ENCODE data around the gene ABCA2. TPM values are rescaled to one million over a fixed set of nuclear protein-coding genes. Genes with fewer than 3 reads are reported as not detected.

ABCA2 gene
- total and polyA plus RNA-seq, 4 donors = 2.9 to 15.2 (median 12.3) TPM

GRCh38 chr9:137073992-137074399 is 46.0 kb upstream of the ABCA2 start:
- no peak overlapping the region for H3K4me3 ChIP-seq (ENCODE audit: low read depth in 1 of 3, low read length in 3 of 3)
- H3K9ac ChIP-seq (ENCODE audit: low read depth in 1 of 2, low read length in 2 of 2) = no peak overlapping the region
- no peak overlapping the region for H3K27ac ChIP-seq (ENCODE audit: low read depth in 1 of 2, low read length in 2 of 2)
- H3K36me3 ChIP-seq (ENCODE audit: control insufficient read depth in 4 of 4, insufficient read depth in 3 of 4, low read depth in 1 of 4, low read length in 3 of 4) = no peaks in the 10 kb centered on the region
- no peak for TF ChIP-seq GABPA (IDR thresholded peaks at IDR 0.05 in 1 of 2, conservative IDR thresholded peaks at IDR 0.05 in 1 of 2)
- TF ChIP-seq ATF3 (IDR thresholded peaks at IDR 0.05) = no peak
- TF ChIP-seq JUND (IDR thresholded peaks at IDR 0.05) = no peak
- no peak for TF ChIP-seq RXRA (IDR thresholded peaks at IDR 0.05)
- TF ChIP-seq CTCF (IDR thresholded peaks at IDR 0.05; ENCODE audit: low read depth, low read length, missing input control) = no peak
- TF ChIP-seq REST (IDR thresholded peaks at IDR 0.05) = no peak
- no peak for TF ChIP-seq ZBTB33 (IDR thresholded peaks at IDR 0.05)
- WGBS = 60% methylated on average over 8 of the region's 8 CpGs
- peaks cover 5 to 24% (median 17%) of the 10 kb centered on the region in 4 donors for H3K4me1 ChIP-seq (ENCODE audit: control insufficient read depth in 4 of 4, insufficient read depth in 4 of 4, low read length in 3 of 4)
- no peak for DNase-seq (ENCODE audit: low spot score)
- H3K9me3 ChIP-seq (ENCODE audit: control insufficient read depth in 4 of 4, low read length in 3 of 4) = no peaks in the 10 kb centered on the region
- H3K27me3 ChIP-seq (ENCODE audit: control insufficient read depth in 4 of 4, insufficient read depth in 4 of 4, low read length in 3 of 4) = peaks cover 0 to 5% (median 1%) of the 10 kb centered on the region in 4 donors

- WGBS = 78% methylated on average over 2 of the region's 2 CpGs
- Histone ChIP-seq H3K27ac (ENCODE audit: low read depth in 1 of 2, low read length in 2 of 2) (no peak overlapping the region), H3K36me3 (ENCODE audit: control insufficient read depth in 4 of 4, insufficient read depth in 3 of 4, low read depth in 1 of 4, low read length in 3 of 4) (no peaks in the 10 kb centered on the region), H3K9me3 (ENCODE audit: control insufficient read depth in 4 of 4, low read length in 3 of 4) (no peaks in the 10 kb centered on the region), H3K9ac (ENCODE audit: low read depth in 1 of 2, low read length in 2 of 2) (no peak overlapping the region), H3K4me3 (ENCODE audit: low read depth in 1 of 3, low read length in 3 of 3) (no peak overlapping the region), H3K4me1 (ENCODE audit: control insufficient read depth in 4 of 4, insufficient read depth in 4 of 4, low read length in 3 of 4) (peaks cover 4 to 12% (median 5%) of the 10 kb centered on the region in 4 donors), H3K27me3 (ENCODE audit: control insufficient read depth in 4 of 4, insufficient read depth in 4 of 4, low read length in 3 of 4) (peaks cover 0 to 9% (median 1%) of the 10 kb centered on the region in 4 donors)
- TF ChIP-seq FOXA1 (IDR thresholded peaks at IDR 0.05) = no peak
- TF ChIP-seq ZBTB33 (IDR thresholded peaks at IDR 0.05) = no peak
- TF ChIP-seq RAD21 (IDR thresholded peaks at IDR 0.05) = no peak
- no peak for TF ChIP-seq CTCF (IDR thresholded peaks at IDR 0.05; ENCODE audit: low read depth, low read length, missing input control)
- no peak for DNase-seq (ENCODE audit: low spot score)
Measured at GRCh38 chr9:137071282-137071681, 43.2 kb upstream of the ABCA2 start.

All from liver (tissue), 9 donors.